ENCODE results near the gene ABCC2. TPM values are rescaled to one million over a fixed set of nuclear protein-coding genes. Genes with fewer than 3 reads are reported as not detected.
"Not testable (repeated sequence)": the region's sequence is repeated elsewhere in the genome, so short reads cannot be mapped to it uniquely, and the experiment has no call there.

The ABCC2 gene
- total RNA-seq, 1 donor from 2014 or later, result 1.9 TPM

DNA sequence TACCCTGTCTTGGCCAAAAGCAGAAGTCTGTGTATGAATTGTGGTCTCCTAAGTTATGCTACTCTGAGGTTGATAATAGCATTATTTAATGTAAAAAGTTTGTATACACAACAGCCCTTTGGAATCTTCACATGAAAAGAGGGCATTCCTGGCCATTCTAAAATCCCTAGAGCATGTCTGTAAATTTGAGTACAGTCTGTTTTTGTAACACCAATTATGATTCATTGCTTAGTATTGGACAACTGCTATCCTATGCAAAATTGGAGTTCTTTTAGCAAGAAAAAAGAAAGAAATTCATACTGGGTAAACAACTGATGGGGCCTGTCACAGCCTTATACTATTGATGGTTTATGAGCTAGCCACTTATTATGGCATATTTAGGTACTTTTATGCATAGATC is 40.2 kb upstream of the ABCC2 start:
- no peak for DNase-seq (ENCODE audit: low spot score)
- H3K27me3 Mint-ChIP-seq (ENCODE audit: unreplicated experiment), result peaks cover 2% of the 10 kb centered on the region
- TF ChIP-seq, protein P1, sequence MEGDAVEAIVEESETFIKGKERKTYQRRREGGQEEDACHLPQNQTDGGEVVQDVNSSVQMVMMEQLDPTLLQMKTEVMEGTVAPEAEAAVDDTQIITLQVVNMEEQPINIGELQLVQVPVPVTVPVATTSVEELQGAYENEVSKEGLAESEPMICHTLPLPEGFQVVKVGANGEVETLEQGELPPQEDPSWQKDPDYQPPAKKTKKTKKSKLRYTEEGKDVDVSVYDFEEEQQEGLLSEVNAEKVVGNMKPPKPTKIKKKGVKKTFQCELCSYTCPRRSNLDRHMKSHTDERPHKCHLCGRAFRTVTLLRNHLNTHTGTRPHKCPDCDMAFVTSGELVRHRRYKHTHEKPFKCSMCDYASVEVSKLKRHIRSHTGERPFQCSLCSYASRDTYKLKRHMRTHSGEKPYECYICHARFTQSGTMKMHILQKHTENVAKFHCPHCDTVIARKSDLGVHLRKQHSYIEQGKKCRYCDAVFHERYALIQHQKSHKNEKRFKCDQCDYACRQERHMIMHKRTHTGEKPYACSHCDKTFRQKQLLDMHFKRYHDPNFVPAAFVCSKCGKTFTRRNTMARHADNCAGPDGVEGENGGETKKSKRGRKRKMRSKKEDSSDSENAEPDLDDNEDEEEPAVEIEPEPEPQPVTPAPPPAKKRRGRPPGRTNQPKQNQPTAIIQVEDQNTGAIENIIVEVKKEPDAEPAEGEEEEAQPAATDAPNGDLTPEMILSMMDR (IDR thresholded peaks at IDR 0.05; ENCODE audit: unreplicated experiment), result no peak
- no peak overlapping the region for H3K27ac Mint-ChIP-seq (ENCODE audit: unreplicated experiment)
- H3K36me3 Mint-ChIP-seq (ENCODE audit: low read depth, unreplicated experiment), result peaks cover 35% of the 10 kb centered on the region
- H3K9me3 Mint-ChIP-seq (ENCODE audit: unreplicated experiment), result no peaks in the 10 kb centered on the region
- H3K4me1 Mint-ChIP-seq (ENCODE audit: unreplicated experiment), result no peaks in the 10 kb centered on the region
- H3K4me3 Mint-ChIP-seq (ENCODE audit: unreplicated experiment), result no peak overlapping the region

DNA sequence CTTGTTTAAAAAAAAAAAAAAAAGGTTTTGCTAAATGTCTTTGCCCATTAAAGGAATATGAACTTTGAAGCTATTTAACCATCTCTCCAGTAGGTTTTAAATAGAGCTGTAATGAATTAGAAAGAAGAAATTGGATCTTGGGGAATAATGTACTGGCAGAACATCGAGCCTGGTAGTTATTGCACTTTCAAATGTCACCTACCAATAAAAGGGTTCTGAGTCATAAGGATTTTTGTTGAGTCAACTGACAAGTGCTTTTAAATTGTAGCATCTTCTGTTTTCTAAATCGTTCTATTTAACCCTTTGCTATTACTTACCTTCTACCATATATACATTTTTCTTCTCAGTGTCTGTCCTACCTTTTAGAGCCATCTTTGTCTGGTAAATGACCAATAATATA is 39.7 kb upstream of the ABCC2 start:
- Mint-ChIP-seq H3K9me3 (ENCODE audit: unreplicated experiment) (no peaks in the 10 kb centered on the region), H3K4me1 (ENCODE audit: unreplicated experiment) (no peaks in the 10 kb centered on the region), H3K36me3 (ENCODE audit: low read depth, unreplicated experiment) (peaks cover 35% of the 10 kb centered on the region), H3K27ac (ENCODE audit: unreplicated experiment) (no peak overlapping the region), H3K4me3 (ENCODE audit: unreplicated experiment) (no peak overlapping the region), H3K27me3 (ENCODE audit: unreplicated experiment) (peaks cover 2% of the 10 kb centered on the region)
- TF ChIP-seq, protein P1 (IDR thresholded peaks at IDR 0.05; ENCODE audit: unreplicated experiment), result no peak
- no peak for DNase-seq (ENCODE audit: low spot score)

DNA sequence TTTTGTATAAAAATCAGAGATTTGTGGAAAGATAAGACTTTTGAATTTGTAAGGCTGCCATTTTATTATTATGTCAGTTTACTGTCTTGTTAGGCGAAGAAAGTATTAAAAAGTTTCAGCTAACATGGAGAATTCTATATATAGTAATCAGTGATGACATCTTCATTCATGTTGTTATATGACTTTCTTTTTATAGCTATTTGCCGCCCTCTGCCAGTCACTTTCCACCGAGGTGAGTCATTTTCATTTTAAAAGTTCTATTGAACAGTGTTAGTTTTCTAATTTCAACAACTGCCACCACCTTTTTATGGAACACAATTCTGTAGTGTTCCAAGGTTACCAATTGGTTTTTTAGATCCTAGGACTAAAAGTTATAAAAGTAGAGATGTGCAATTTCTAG is 38.6 kb upstream of the ABCC2 start:
- no peaks in the 10 kb centered on the region for H3K9me3 Mint-ChIP-seq (ENCODE audit: unreplicated experiment)
- no peak for DNase-seq (ENCODE audit: low spot score)
- TF ChIP-seq, protein P1 (IDR thresholded peaks at IDR 0.05; ENCODE audit: unreplicated experiment), result no peak
- H3K4me3 Mint-ChIP-seq (ENCODE audit: unreplicated experiment), result peak overlapping the region; percentile 48
- H3K27ac Mint-ChIP-seq (ENCODE audit: unreplicated experiment), result no peak overlapping the region
- peaks cover 2% of the 10 kb centered on the region for H3K27me3 Mint-ChIP-seq (ENCODE audit: unreplicated experiment)
- no peaks in the 10 kb centered on the region for H3K4me1 Mint-ChIP-seq (ENCODE audit: unreplicated experiment)
- H3K36me3 Mint-ChIP-seq (ENCODE audit: low read depth, unreplicated experiment), result peaks cover 35% of the 10 kb centered on the region

DNA sequence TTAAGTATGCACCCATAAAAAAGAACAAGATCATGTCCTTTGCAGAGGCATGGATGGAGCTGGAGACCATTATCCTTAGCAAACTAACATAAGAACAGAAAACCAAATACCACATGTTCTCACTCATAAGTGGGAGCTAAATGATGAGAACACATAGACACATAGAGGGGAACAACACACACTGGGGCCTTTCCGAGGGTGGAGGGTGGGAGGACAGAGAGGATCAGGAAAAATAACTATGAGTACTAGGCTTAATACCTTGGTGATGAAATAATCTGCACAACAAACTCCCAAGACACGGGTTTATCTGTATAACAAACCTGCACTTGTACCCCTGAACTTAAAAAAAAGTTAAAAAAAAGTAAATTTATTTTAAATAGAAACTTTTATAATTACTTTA is 36.3 kb upstream of the ABCC2 start:
- H3K27me3 Mint-ChIP-seq (ENCODE audit: unreplicated experiment); DNase-seq (ENCODE audit: low spot score); H3K9me3 Mint-ChIP-seq (ENCODE audit: unreplicated experiment); H3K4me3 Mint-ChIP-seq (ENCODE audit: unreplicated experiment); H3K27ac Mint-ChIP-seq (ENCODE audit: unreplicated experiment); H3K4me1 Mint-ChIP-seq (ENCODE audit: unreplicated experiment): not testable (repeated sequence)
- peaks cover 19% of the 10 kb centered on the region for H3K36me3 Mint-ChIP-seq (ENCODE audit: low read depth, unreplicated experiment)

DNA sequence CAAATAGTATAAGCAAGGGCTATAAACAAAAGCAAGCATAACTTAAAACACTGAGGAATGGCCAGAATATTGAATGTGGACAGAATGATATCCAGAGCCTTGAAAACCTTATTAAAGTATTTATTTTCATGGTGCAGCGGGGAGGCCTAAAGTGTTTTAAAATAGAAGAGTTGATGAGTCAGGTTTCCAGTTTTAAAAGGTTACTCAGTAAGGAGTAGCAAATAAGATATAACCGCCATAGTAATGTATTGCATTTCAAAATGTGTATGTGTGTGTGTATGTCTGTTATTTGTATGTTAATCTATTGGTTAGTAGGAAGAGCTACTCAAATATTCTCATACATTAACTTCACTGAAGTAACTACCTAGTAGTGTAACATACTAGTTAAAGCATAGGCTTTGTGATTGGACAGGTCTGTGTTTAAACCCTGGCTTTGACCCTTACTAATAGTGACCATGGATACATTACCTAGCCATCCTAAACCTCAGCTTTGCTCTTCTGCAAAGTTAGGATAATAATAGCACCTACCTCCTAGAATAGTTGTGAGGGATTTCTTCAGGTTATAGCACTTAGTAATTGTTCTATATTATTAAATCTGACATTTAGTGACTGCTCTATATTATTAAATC is 33.5 kb upstream of the ABCC2 start:
- DNase-seq (ENCODE audit: low spot score), result no peak
- Mint-ChIP-seq H3K27me3 (ENCODE audit: unreplicated experiment) (peaks cover 2% of the 10 kb centered on the region), H3K27ac (ENCODE audit: unreplicated experiment) (no peak overlapping the region), H3K4me1 (ENCODE audit: unreplicated experiment) (no peaks in the 10 kb centered on the region), H3K4me3 (ENCODE audit: unreplicated experiment) (no peak overlapping the region), H3K36me3 (ENCODE audit: low read depth, unreplicated experiment) (peaks cover 4% of the 10 kb centered on the region), H3K9me3 (ENCODE audit: unreplicated experiment) (no peaks in the 10 kb centered on the region)
- TF ChIP-seq, protein P1 (IDR thresholded peaks at IDR 0.05; ENCODE audit: unreplicated experiment), result no peak

Data from endothelial cell (in vitro differentiated cells).